ENCODE measurements around the gene INS.
A peak's percentile ranks its signal among the peaks of the same experiment; 100 is the strongest.

The INS gene

DNA sequence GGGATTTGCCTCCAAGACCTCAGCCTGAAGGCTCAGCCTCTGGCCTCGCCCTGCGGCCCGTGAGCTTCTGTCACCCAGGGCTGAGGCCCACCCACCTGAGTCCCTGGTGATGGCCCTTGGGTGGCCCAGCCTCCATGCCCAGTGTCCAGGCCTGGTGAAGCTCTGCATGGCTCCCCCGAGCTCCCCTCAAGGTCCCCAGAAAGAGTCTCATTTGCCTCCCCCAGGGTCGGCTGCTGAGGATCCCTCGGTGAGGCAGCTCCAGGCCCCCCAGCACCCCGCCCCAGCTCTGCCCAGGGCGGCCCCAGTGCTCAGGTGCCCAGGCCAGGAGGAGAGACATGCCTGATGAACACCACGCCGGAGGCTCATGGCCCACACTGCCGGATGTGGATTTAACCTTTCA is 12.8 kb upstream of the INS start:
- H3K4me3 ChIP-seq (ENCODE audit: low read length) = no peak overlapping the region
- TF ChIP-seq, protein P1, sequence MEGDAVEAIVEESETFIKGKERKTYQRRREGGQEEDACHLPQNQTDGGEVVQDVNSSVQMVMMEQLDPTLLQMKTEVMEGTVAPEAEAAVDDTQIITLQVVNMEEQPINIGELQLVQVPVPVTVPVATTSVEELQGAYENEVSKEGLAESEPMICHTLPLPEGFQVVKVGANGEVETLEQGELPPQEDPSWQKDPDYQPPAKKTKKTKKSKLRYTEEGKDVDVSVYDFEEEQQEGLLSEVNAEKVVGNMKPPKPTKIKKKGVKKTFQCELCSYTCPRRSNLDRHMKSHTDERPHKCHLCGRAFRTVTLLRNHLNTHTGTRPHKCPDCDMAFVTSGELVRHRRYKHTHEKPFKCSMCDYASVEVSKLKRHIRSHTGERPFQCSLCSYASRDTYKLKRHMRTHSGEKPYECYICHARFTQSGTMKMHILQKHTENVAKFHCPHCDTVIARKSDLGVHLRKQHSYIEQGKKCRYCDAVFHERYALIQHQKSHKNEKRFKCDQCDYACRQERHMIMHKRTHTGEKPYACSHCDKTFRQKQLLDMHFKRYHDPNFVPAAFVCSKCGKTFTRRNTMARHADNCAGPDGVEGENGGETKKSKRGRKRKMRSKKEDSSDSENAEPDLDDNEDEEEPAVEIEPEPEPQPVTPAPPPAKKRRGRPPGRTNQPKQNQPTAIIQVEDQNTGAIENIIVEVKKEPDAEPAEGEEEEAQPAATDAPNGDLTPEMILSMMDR (conservative IDR thresholded peaks at IDR 0.05; ENCODE audit: low read length) = no peak
- DNase-seq (ENCODE audit: low read depth) = no peak

DNA sequence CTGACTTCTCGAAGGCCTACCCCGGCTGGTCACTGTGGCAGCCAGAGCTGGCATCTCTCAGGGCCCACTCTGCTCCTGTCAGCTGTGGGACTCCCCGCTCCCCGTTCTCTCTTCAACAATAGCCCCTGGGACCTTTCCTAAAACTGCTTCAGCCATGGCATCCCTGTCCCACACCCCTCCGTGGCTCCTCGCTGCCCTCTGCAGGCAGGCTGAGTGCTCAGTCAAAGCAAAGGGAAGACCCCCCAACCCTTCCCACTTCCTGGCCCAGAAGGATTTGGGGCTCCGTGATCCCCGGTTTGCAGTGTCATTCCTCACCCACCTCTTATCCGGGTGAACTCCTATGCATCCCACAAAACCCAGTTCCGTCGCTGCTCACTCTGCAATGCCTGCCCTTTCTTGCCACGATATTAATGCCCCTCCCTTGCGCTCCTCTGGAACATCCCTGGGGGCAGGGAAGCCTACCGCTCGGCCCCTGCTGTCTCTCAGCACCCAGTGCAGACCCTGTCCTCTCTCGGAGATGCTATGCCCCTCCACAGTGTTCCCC is 12.2 kb upstream of the INS start:
- TF ChIP-seq, protein P1 (conservative IDR thresholded peaks at IDR 0.05; ENCODE audit: low read length) = peak; percentile 34
- no peak overlapping the region for H3K4me3 ChIP-seq (ENCODE audit: low read length)
- DNase-seq (ENCODE audit: low read depth) = no peak

DNA sequence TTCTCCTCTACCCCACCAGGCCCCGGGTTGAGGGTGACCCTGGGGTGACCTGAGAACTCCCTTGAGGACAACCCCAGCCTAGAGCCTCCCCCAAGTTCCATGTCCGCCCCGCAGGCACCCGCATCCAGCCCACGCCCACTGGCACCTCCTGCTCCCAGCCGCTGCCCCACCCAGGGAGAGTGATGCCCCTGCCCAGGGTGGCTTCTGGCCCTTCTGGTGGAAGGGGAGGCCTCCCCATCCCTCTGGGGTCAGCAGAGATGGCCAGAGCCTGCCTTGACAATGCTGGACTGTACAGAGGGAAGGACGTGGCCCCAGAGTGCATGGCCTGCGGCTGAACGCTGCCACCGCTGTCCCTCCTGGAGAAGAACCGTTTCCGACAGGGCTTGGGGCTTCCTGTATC is 11.7 kb upstream of the INS start:
- TF ChIP-seq, protein P1 (conservative IDR thresholded peaks at IDR 0.05; ENCODE audit: low read length) = no peak
- H3K4me3 ChIP-seq (ENCODE audit: low read length) = no peak overlapping the region
- no peak for DNase-seq (ENCODE audit: low read depth)

DNA sequence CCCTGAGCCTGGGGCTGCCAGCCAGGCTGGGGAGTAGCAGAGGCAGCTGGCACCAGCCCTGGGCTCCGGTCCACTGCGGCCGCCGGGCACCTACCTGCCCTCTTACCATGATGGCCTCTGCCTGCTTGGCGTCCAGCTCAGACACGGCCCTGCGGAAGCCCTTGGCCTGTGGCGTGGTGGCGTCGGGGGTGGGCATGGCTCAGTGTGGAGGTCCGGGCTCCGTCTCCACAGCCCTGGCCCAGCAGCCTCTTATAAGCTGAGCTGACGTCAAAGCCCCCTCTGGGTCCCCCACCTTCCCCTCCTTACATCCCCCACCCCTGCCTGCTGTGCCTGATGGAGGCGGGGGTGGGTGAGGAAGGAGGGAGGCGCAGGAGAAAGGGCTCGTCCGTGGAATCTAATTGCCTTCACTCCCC is 10.6 kb upstream of the INS start, which contains the start of gene TH:
TSS of gene TH (minus strand) at position 225 of the 413 bp plus-strand sequence. CDS start at position 196, 29 bp downstream.
- TF ChIP-seq, protein P1 (conservative IDR thresholded peaks at IDR 0.05; ENCODE audit: low read length) = no peak
- no peak for DNase-seq (ENCODE audit: low read depth)
- H3K4me3 ChIP-seq (ENCODE audit: low read length) = no peak within 1 kb of the TSS

DNA sequence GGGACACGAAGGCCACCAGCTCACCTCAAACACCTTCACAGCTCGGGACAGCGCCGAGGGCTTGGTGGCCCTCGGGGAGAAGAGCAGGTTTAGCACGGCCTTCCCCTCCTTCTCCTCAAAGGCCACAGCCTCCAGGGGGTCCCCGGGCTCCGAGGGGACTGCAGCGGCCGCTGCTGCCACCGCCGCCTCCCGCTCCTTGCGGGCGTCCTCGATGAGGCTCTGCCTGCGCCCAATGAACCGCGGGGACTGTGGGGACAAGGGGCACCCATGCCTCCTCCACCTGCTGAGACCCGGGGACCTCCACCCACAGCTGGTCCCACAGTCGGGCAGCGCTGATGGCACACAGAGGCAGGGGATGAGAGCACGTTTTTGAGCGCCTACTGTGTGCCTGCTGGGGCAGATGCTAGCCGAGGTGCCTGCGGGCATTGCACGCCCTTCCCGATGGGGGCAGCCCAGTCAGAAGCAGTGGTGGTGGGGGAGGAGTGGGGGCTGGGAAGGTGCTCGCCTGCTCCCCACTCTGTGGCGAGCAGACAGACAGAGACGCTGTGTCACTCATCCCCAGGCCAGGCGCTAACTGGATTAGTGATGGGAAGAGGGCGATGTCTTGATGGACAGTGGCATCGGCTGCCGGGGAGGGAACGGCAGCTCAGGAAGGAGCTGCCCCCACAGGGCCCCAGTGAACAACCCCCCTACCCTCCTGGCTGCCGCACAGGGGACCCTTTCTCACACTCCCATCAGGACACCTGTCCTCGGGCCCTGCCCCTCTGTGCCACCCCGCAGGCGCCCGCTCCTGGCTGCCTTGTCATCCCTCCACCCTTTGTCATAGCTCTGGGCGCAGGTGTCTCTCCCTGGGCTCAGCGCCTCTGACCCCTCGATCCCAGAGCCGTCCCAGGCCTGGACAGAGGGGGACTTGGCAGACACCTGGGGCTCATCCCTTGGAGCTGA is 8.9 kb upstream of the INS start:
- no peak overlapping the region for H3K4me3 ChIP-seq (ENCODE audit: low read length)
- TF ChIP-seq, protein P1 (conservative IDR thresholded peaks at IDR 0.05; ENCODE audit: low read length) = no peak
- no peak for DNase-seq (ENCODE audit: low read depth)

DNA sequence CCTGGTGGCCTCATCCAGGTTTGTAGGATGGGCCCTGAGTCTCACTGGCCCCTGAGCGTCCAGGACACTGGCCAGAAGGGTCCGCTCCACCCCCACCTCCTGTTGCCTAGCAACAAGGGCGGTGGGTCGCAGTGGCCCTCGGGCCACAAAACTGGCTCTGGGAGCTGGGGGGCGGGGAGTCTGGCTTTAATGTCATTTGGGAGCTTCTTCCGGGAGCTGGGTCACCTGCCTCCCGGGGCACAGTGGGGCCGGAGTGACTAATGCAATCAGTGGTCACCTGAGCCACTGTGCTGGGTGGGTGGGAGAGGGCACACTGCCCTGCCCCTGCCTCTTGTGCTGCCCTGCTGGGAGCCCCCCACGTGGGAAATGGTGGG is 8.0 kb upstream of the INS start:
- H3K4me3 ChIP-seq (ENCODE audit: low read length) = no peak overlapping the region
- TF ChIP-seq, protein P1 (conservative IDR thresholded peaks at IDR 0.05; ENCODE audit: low read length) = no peak
- no peak for DNase-seq (ENCODE audit: low read depth)

All from AG10803 (cell line).